Muscle of arm (tissue), 12 donors: Measurements from ENCODE around the gene MOCOS. TPM values are rescaled to one million over a fixed set of nuclear protein-coding genes. Genes with fewer than 3 reads are reported as not detected.
"Not testable (repeated sequence)": the region's sequence is repeated elsewhere in the genome, so short reads cannot be mapped to it uniquely, and the experiment has no call there.

Experiments
- DNase-seq: peaks from one replicate; pipeline ENCODE4 v3.0.0-alpha.2; 2013
- polyA plus RNA-seq, 12 donors: library from polyadenylated mRNA; unstranded; fragments of 120-200 nt; gene quantifications; one replicate each; pipeline ENCODE4 v1.2.1, GENCODE V29; 2013; ENCODE audit not compliant: insufficient read length in 12 of 12

MOCOS gene
- polyA plus RNA-seq, 12 donors: 0.09 to 0.77 (median 0.20) TPM; not detected in 2

DNA sequence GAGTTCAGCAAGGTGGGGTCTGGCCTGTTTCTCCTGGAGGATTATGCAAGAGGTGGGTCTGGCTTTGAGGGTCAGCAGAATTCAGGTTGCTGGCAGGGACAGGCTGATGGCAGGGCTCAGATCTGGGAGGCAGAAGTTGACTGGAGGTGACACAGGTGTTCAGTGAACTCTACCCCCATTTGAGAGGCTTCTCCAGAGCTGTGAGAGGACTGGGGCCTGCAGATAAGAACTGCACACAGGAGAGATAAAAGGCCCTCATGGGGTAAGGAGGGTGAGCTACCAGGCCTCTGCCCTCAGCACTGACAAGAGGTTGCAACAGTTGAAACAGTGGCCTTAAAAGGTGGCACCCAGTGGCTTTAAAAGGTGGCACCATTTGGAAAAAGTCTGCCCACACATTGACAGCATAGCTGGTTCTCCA is 13.1 kb downstream of the MOCOS start:
- DNase-seq: no peak

GRCh38 chr18:36201765-36202164 is 14.5 kb downstream of the MOCOS start:
- no peak for DNase-seq

DNA sequence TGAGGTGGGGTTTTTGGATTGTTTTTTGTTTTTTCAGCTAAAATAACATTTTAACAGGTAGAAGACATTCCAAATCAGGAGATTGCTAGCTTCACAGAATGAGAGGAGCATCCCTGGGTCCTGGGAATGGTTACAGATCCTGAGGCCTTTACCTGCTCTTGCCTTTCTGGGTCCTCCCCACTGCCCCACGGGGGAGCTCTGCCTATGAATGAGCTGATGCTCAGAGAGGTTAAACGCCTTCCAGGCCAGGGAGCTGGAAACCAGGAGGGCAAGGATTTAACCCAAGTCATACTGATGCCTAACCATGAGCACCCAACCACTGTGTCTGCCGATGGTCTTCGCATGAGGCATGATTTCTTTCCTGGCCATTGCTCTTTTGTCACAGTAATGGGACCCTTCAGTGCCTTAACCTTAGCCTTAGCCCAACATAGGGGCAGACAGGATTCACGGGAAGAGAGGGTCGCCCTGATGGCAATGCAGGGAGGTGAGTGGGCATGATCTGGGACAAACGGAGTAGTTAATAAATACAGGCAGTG is 16.1 kb downstream of the MOCOS start:
- no peak for DNase-seq

DNA sequence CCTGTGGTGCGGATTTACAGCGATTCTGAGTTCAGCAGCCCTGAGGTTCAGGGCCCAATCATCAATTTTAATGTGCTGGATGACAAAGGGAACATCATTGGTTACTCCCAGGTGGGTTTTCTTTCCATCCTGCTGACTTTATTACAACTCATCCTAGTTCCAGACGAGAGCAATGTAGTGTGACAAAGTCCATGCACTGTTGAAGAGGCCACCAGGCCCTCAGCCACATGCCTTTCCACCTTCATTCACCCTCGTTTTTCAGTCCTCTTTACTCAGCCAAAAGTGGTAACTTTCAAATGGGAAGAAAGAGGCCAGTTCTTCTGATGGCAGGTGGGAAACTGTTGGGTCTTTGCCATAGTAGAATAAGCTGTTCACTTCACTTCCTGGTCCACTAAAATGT is 17.9 kb downstream of the MOCOS start:
- DNase-seq: no peak

- no peak for DNase-seq
Observed at GRCh38 chr18:36207303-36207702, 20.0 kb downstream of the MOCOS start.

- DNase-seq: not testable (repeated sequence)
Observed at GRCh38 chr18:36207969-36208368, 20.7 kb downstream of the MOCOS start.

GRCh38 chr18:36211612-36212065 is 24.3 kb downstream of the MOCOS start:
- no peak for DNase-seq

DNA sequence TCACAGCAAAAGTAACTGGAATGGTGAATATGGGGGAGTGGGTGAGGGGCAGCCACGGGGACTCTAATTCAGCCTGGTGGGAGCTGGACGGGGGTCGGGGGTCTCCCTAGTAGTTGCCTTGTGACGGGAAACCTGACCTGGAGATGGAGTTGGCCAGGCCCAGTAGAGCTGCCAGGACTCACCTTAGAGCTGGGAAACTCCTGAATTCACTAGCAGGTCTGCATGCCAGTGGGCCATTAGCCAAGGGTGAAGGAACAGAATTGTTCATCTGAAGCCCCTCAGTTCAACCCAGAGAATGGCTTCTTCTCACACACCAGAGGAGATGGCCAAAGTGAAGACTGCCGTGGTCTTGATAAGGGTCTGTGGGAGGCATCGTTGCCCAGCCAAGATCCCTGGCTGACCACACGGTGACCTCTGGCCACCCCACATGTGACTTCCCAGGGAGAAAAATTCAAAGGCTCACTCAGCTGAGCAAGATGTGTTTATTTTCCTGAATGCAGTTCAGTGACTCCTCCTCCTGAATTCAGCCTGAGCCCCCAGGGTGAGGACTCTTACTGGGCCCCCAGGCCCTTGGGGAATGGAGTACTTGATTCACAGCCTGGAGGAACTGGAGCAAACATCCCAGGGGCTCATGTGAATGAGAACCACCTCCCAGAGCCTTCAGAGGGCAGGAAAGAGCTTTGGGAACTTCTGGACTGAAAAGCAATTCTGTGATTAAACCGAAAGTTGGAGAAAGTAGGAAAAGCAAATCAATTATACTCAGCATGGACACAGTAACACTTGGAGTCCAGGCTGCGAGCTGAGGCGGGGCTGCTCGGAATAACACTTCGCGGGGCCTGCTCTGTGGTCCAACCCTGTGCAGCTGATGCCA is 25.2 kb downstream of the MOCOS start:
- peak; percentile 37 for DNase-seq

DNA sequence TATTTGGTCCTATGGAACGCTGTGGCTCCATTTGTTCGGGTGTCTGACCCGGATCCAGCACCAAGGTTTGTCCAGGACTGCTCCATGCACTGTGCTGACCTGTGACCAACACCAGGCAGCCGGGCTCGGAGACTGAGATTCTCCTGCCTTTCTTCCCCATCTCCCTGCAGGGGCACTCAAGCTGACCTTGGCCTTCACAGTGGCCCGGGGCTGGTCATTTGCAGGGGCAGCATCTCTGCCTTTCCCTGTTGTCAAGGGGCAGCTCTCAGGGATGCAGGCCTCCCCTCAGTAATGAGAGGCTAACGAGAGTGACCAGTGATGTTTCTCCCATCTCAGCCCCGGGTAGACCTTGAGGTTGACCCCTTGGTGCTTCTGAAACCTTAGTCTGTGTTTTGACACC is 27.5 kb downstream of the MOCOS start:
- no peak for DNase-seq

DNA sequence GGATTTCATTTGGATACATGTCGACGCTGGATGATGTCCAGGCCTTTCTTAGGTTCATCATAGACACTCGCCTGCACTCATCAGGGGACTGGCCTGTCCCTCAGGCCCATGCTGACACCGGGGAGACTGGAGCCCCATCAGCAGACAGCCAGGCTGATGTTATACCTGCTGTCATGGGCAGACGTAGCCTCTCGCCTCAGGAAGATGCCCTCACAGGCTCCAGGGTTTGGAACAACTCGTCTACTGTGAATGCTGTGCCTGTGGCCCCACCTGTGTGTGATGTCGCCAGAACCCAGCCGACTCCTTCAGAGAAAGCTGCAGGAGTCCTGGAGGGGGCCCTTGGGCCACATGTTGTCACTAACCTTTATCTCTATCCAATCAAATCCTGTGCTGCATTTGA is 28.3 kb downstream of the MOCOS start:
- DNase-seq: no peak

DNA sequence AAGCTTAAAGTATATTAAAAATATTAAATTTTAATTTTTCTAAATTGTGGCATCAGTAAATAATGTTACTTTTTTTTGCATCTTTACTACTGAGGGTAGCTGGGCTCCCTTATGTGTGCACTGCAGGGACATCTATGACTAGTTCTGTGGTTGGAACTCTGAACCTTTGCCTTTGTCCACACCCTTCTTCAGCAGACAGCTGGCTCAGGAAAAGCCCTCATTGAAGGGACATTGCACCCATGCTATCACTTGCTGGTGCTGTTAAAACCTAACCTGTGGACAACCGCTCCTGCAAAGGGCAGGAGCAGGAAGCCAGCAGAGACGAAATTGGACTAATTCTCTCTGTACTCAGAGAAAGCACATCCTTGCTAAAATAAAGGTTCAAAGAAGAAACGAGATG is 30.1 kb downstream of the MOCOS start:
- DNase-seq: no peak

DNA sequence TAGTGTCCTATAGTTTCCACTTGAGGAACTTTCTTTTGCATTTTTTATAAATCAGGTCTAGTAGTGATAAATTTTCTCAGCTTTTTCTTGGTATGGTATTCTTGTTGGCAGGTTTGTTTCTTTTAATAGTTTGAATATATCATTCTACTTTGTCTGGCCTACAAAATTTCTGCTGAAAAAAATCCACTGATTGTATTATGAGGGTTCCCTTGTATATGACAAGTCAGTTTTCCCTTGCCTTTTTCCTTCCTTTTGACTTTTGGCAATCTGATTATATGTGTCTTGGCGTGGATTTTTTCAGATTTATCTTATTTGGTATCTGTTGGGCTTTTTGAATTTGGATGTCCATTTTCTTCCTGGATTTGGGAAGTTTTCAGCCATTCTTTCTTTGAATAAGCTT is 41.9 kb downstream of the MOCOS start:
- DNase-seq: no peak

- DNase-seq: not testable (repeated sequence)
Observed at GRCh38 chr18:36240510-36240909, 53.2 kb downstream of the MOCOS start.

DNA sequence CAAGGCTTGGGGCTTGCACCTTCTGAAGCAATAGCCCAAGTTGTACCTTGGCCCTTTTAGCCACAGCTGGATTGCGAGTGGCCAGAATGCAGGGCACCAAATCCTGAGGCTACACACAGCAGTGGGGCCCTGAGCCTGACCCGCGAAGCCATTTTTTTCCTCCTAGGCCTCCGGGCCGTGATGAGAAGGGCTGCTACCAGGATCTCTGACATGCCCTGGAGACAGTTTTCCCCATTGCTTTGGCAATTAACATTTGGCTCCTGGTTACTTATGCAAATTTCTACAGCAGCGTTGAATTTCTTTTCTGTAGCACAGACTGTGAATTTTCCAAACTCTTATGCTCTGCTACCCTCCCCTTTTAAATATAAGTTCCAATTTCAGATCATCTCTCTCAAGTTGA is 54.5 kb downstream of the MOCOS start:
- no peak for DNase-seq

- DNase-seq: no peak
Observed at GRCh38 chr18:36247036-36247435, 59.7 kb downstream of the MOCOS start.

GRCh38 chr18:36249392-36249791 is 62.1 kb downstream of the MOCOS start:
- no peak for DNase-seq

DNA sequence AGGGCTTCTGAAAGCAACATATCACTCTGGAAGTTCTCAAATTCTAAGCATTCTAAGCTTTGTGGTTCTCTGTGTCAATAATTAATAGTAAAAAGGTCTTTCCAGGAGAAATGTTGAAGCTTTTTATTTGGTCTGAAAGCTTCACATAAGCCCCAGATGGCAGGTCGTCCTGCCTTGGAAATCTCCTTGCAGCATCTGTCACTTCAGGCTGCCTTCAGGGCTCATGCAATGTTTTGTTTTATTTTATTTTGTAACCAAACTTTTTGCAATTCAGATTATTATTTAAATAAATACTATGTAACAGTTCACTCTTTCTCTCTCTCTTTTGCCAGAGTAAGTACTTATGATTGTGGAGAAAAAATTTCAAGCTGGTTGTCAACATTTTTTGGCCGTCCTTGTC is 63.5 kb downstream of the MOCOS start:
- no peak for DNase-seq

DNA sequence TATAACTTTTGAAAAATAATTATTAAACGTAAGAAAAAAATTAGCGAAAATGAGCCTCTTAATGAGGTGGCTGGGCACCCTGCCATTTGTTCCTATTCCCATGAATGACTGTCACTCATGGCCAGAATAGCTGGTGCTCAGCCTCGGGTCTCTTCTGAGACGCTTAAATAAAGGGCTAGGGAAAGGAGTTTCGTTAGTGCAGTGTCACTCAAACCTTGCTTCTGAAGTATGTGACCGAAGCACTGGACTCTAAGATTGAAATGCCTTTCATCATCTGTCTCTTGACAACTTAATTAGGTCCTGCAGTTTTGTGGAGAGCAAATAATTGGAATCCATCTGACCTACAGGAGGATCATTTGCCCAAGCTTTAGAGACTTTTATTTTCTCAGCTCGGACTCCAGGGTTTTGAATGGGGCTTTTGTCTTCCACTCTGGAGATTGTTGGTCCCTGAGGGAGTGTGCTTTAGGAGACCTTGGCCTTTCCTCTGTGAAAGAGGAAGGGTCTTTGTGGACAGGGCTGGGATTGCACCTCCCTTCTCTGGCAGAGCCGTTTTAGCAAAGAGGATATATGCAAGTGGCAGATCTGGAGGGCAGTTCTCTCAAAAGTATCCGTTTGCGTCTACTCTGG is 67.9 kb downstream of the MOCOS start:
- no peak for DNase-seq

DNA sequence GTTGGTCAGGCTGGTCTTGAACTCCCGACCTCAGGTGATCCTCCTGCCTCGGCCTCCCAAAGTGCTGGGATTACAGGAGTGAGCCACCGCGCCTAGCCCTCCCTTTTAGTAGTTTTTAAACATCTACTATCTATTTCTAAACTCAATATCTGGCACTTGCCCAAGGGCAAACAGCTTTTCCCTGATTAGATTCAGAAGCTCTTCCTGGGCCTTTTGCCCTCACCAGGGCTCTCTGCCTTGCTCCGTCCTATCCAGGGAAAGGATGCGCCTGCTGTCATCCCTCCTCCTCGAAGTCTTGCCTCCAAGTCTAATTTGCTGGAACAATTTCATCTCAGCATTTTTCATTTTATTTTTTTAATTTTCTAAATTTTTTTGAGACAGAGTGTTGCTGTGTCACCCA is 68.8 kb downstream of the MOCOS start:
- no peak for DNase-seq

- DNase-seq: no peak
Observed at GRCh38 chr18:36262971-36263370, 75.7 kb downstream of the MOCOS start.

DNA sequence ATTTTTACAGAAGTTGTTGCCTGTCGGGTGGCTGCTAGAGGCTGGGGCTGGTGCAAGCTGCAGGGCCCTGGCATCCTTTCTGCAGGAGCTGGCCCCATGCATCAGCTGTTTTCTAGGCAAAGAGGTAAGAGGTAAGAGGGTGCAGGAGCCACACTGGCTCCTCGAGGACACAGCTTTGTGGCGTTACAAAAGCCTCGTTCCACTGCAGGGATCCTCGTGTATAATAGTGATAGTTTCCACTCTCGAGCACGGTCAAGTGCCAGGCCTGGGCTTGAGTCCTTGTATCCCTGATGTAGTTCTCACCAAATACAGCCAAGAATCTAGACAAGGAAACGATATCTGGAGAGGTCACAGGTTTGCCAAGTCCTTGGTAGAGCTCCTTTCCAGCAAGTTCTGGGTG is 77.0 kb downstream of the MOCOS start:
- no peak for DNase-seq

DNA sequence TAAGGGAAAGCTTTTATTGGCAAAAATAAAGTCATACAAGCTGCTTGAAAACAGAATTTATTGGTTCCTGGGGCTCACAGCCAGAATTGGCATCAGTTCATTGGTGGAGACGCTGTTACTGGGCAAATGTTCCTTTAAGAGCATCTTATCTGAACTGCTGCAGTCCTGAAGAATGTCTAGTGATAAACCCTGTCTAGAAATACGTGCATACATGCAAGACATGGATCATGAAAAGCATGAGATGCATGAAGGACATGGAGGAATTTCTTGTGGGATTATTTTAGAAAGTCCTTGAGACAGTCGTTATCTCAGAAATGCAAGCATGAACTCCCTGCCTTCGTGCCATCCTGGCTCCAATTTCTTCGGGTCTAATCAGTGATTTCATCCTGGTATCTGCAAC is 77.7 kb downstream of the MOCOS start:
- no peak for DNase-seq

GRCh38 chr18:36269157-36269556 is 81.9 kb downstream of the MOCOS start:
- no peak for DNase-seq
